HG03095 (cell line): ENCODE measurements around the gene RBM20.

ENCODE experiments used
- ATAC-seq: cut with Tn5 transposase; IDR thresholded peaks from one replicate; pipeline ENCODE4 v1.9.1; 2021; ENCODE audit warnings: moderate library complexity; ENCODE audit not compliant: unreplicated experiment

The RBM20 gene

GRCh38 chr10:110671788-110672579, 27.8 kb downstream of the RBM20 start:
- peak; percentile 99 for ATAC-seq

GRCh38 chr10:110672580-110672919, 28.4 kb downstream of the RBM20 start:
- peak; percentile 15 for ATAC-seq

GRCh38 chr10:110676016-110676415, 31.9 kb downstream of the RBM20 start:
- no peak for ATAC-seq

GRCh38 chr10:110679486-110680272, 35.5 kb downstream of the RBM20 start:
- ATAC-seq = no peak

- ATAC-seq = no peak
Observed at GRCh38 chr10:110680273-110681020, 36.3 kb downstream of the RBM20 start.

- ATAC-seq = no peak
Observed at GRCh38 chr10:110681023-110681681, 37.0 kb downstream of the RBM20 start.

- no peak for ATAC-seq
Observed at GRCh38 chr10:110682348-110682747, 38.2 kb downstream of the RBM20 start.

- no peak for ATAC-seq
Observed at GRCh38 chr10:110684800-110685446, 40.8 kb downstream of the RBM20 start.

- no peak for ATAC-seq
Observed at GRCh38 chr10:110686047-110686446, 41.9 kb downstream of the RBM20 start.

GRCh38 chr10:110686949-110687348, 42.8 kb downstream of the RBM20 start:
- ATAC-seq = no peak

GRCh38 chr10:110687400-110687799, 43.3 kb downstream of the RBM20 start:
- ATAC-seq = no peak

GRCh38 chr10:110691139-110691538, 47.0 kb downstream of the RBM20 start:
- no peak for ATAC-seq

GRCh38 chr10:110694263-110694662, 50.1 kb downstream of the RBM20 start:
- ATAC-seq = no peak

- ATAC-seq = no peak
Observed at GRCh38 chr10:110694820-110695538, 50.8 kb downstream of the RBM20 start.

GRCh38 chr10:110695539-110695886, 51.4 kb downstream of the RBM20 start:
- ATAC-seq = no peak

- no peak for ATAC-seq
Observed at GRCh38 chr10:110696436-110696835, 52.3 kb downstream of the RBM20 start.

GRCh38 chr10:110698340-110698739, 54.2 kb downstream of the RBM20 start:
- ATAC-seq = no peak

- ATAC-seq = no peak
Observed at GRCh38 chr10:110698782-110699201, 54.7 kb downstream of the RBM20 start.

GRCh38 chr10:110699859-110700468, 55.8 kb downstream of the RBM20 start:
- no peak for ATAC-seq
